ENCODE results near the gene UBE2G1. TPM values are rescaled to one million over a fixed set of nuclear protein-coding genes. Genes with fewer than 3 reads are reported as not detected.
"Not testable (repeated sequence)": the region's sequence is repeated elsewhere in the genome, so short reads cannot be mapped to it uniquely, and the experiment has no call there.

UBE2G1 gene
- total RNA-seq, 1 donor from 2014 or later = 105 TPM

DNA sequence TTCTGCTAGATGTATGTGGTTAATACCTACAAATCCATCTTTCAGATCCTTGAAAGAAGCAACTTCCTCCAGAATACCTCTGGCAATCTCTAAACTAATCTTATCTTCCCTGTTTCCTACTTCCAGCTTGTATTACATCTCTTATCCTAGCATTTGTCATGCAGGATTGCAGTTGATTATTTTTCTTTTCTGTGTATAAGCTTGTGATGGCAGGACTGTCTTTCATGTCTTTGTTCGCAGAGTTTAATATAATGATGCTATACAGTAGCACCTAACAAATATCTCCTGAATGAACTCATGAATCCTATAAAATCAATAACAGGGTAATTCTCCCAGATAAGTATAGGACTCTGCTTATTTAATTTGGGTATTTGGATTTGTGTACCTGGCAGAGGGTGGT is 12.2 kb upstream of the UBE2G1 start:
- DNase-seq (no peak), ATAC-seq (no peak)
- intact Hi-C loops (cut with micrococcal nuclease) = no loop called here

DNA sequence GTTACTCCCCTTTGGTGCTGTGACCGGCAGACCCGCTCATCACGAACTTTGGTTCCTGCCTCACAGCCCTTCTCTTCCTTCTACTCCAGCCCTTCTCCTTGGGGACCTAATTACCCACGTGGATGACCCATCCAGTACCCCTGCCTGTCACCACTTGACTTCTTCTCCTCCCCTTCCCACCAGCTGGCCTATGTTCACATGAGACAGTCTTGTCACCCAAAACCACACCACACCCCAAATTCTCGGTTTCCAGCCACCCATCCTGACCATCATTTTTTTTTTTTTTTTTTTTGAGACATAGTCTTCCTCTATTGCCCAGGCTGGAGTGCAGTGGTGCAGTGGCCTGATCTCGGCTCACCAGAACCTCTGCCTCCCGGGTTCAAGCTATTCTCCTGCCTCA is 10.8 kb upstream of the UBE2G1 start:
- intact Hi-C loops (cut with micrococcal nuclease); ATAC-seq: not testable (repeated sequence)

DNA sequence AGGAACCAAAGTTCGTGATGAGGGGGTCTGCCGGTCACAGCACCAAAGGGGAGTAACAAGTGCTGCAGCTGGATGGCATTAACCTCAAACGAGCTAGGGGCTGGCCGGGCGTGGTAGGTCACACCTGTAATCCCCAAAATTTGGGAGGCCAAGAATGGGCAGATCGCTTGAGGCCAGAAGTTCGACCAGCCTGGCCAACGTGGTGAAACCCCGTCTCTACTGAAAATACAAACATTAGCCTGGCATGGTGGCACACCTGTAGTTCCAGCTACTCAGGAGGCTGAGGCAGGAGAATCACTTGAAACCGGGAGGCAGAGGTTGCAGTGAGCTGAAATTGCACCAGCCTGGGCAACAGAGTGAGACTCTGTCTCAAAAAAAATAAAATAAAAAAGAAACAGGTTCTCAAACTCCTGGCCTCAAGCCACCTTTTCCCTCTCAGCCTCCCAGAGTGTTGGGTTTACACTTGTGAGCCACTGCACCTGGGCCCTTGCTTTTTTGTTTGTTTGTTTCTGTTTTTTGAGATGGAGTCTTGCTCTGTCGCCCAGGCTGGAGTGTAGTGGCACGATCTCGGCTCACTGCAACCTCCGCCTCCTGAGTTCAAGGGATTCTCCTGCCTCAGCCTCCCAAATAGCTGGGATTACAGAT is 9.4 kb upstream of the UBE2G1 start:
- intact Hi-C loops (cut with micrococcal nuclease); DNase-seq; ATAC-seq: not testable (repeated sequence)

More for the DNA sequence above, 10.8 kb upstream of the UBE2G1 start:
- DNase-seq = not testable (repeated sequence)

DNA sequence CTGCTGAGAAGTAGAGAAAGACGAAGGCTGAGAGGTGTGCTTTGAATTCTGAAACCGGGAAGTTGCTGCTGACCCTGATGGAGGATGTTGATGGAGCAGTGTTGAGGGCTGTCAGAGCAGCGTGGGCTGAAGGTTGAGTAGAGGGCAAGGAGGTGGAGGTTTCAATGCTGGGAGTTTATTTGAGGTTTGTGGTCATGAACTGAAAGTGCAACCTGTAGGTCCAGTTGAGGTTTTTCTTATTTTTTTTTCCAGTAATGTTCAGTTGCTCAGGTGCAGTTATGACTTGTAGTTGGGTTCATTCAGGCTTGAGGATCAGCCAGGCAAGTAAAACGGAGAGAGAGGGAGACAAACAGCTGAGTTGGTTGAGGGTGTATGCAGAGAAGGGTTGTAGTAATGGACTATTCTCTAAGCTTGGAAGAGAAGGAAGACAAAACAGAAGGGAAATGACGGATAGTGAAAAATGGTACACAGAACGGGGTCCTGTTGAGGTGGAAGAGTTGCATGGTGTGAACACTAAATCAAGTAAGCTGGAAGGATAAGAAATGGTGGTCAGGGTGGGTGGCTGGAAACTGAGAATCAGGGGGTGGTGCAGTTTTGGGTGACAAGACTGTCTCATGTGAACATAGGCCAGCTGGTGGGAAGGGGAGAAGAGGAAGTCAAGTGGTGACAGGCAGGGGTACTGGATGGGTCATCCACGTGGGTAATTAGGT is 8.7 kb upstream of the UBE2G1 start:
- no peak for DNase-seq
- intact Hi-C loops (cut with micrococcal nuclease) = no loop called here
- ATAC-seq = no peak

DNA sequence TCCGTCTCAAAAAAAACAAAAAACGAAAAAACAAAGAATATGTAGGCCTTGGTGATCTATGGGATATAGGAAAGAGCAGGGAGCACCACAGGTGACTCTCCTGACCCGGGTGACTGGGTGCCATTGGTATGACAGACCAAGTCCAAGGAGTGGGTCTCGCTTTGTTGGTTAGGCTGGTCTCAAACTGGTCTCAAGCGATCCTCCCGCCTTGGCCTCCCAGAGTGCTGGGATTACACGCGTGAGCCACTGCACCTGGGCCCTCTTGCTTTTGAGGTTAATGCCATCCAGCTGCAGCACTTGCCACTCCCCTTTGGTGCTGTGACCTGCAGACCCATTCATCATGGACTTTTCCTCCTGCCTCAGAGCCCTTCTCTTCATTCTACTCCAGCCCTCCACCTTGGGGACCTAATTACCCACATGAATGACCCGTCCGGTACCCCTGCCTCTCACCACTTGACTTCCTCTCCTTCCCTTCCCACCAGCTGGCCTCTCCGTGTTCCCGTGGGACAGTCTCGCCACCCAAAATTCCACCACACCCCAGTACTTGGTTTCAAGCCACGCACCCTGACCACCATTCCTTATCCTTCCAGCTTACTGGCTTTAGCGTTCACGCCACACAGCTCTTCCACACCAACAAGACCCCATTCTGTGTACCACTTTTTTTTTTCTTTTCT is 3.2 kb upstream of the UBE2G1 start:
- DNase-seq (no peak), ATAC-seq (no peak)
- intact Hi-C loops (cut with micrococcal nuclease) = no loop called here

DNA sequence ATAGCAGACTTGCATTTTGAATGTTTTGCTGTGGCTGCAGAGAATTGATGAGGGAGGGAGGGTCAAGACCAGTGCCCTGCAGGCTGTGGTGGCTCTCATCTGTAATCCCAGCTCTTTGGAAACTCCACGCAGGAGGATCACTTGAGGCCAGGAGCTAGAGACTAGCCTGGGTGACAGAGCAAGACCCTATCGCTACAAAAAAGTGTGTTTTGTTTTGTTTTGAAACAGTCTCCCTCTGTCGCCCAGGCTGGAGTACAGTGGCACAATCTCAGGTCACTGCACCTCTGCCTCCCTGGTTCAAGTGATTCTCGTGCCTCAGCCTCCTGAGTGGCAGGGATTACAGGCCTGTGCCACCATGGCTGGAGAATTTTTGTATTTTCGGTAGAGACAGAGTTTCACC is 1.9 kb upstream of the UBE2G1 start:
- ATAC-seq = no peak
- intact Hi-C loops (cut with micrococcal nuclease) = no loop called here
- DNase-seq = no peak

DNA sequence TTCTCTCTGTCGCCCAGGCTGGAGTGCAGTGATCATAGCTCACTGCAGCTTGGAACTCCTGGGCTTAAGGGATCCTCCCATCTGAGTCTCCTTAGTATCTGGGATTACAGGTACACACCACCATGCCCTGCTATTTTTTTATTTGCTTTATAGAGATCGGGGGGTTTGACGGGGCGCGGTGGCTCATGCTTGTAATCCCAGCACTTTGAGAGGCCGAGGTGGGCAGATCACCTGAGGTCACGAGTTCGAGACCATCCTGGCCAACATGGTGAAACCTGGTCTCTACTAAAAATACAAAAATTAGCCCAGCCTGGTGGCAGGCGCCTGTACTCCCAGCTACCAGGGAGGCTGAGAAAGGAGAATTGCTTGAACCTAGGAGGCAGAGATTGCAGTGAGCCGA is 702 bp upstream of the UBE2G1 start:
- intact Hi-C loops (cut with micrococcal nuclease); DNase-seq; ATAC-seq: not testable (repeated sequence)

DNA sequence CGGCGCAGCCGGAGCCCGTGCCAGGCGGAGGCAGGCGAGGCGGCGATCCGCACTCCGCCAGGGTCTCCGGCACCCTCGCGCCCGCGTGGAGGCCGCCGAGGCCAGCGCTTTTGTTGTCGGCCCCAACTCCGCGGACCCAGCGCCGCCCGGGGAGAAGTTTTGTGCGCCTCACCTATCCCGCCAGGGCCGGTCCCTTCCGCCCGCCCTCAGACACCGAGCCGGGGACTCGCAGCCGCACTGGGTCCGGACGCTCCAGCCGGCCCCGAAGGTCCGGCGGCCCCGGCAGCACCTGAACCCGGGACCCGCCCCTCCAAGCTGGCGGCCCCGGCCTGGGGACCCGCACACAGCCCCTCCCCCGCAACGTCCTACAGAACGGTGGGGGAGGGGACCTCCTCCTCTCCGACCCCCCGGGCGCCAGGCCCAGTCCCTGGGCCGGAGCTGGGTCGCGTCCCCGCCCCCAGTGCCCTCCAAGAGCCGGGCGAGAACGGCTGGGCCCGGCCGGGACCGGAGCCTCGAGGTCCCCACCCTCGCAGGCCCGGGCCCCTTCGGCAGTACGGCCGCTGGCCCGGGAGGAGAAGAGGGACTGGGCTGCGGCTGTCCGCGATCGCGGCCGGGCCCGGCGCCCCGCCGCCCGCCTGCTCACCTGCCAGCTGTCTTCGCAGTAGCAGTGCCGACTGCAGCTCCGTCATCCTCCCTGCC is 698 bp downstream of the UBE2G1 start:
- DNase-seq (peak; percentile 58), ATAC-seq (peak; percentile 35)
- intact Hi-C loops (cut with micrococcal nuclease) = no loop called here

DNA sequence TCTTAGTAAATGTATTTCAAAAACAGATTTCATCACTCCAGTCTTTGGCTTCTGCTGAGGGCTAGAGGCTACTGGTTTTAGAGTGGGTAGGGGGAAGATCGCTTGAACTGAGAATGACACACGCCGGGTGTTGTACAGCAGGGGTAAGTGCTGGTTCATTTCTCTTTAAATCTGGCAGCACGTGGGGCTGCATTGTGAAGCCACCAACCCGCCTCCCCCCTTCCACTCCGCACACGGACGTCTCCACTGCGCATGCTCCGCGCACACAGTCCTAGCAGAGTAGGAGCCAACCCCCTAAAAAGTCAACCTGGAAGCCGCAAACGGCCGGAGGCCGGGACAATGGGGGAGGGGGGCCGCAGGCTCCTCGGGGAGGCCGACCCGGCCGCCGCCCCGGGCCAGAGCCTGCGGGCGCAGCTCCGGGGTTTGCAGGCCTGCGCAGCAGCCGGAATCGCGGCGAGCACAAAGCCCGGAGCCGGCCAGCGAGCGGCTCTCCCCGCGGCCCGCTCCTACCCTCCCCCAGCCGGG is 1.3 kb downstream of the UBE2G1 start:
- peak; percentile 95 for DNase-seq
- intact Hi-C loops (cut with micrococcal nuclease) = no loop called here

DNA sequence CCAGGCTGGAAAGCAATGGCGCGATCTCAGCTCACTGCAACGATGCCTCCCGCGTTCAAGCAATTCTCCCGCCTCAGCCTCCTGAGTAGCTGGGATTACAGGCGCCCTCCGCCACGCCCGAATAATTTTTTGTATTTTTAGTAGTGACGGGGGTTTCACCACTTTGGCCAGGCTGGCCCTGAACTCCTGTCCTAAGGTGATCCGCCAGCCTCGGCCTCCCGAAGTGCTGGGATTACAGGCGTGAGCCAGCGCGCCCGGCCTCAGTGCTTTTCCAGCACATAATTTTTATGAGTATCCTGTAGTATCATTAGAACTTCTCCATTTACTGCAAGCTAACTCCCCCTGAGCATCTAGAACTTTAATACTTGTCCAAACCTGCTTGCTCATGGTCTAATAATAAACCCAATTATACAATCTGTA is 1.8 kb downstream of the UBE2G1 start:
- no peak for ATAC-seq
- no peak for DNase-seq
- intact Hi-C loops (cut with micrococcal nuclease) = no loop called here

More for the DNA sequence above, 1.3 kb downstream of the UBE2G1 start:
- ATAC-seq = peak; percentile 75

DNA sequence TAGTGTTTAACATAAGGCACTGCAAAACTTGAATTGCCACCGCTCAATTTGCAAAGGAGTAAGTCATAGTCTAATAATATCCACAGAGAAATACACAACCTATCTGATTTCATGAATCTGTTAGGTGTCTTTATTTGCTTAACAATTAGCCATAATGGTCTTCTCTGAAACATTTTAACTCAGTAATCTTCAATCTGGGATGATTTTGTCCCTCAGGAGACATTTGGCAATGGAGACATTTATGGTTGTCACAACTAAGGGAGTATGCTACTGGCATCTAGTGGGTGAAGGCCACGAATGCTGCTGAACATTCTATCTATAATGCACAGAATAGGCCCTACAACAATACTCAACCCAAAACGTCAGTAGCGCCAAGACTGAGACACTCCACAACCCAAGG is 4.3 kb downstream of the UBE2G1 start:
- intact Hi-C loops (cut with micrococcal nuclease) = no loop called here
- no peak for DNase-seq
- ATAC-seq = no peak

DNA sequence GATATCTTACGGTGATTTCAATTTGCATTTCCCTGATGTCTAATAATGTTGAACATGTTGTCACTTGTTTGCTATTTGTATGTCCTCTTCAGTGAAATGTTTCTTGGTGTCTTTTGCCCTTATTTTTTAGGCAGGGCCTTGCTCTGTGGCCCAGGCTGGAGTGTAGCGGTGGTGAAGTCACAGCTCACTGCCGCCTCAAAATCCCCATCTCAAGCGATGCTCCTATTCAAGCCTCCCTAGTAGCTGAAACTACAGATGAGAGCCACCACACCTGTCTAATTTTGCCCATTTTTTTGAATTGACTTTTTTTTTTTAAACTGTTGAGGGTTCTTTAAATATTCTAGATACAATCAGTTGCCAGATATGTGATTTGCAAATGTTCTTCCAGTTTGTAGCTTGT is 8.3 kb downstream of the UBE2G1 start:
- DNase-seq (no peak), ATAC-seq (no peak)
- intact Hi-C loops (cut with micrococcal nuclease) = no loop called here

DNA sequence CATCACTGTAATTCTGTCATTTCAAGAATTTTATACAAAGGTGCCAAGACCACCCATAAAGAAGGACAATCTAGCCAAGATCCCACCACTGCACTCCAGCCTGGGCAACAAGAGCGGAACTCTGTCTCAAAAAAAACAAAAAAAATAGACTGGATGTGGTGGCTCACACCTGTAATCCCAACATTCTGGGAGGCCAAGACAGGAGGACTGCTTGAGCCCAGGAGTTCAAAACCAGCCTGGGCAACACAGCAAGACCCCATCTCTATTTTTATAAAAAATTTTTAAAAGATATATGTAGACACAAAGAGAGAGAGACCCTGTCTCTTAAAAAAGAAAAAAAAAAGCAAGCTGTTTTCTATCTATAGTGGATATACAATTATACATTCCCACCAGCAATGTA is 8.8 kb downstream of the UBE2G1 start:
- intact Hi-C loops (cut with micrococcal nuclease) = no loop called here
- DNase-seq = no peak
- ATAC-seq = no peak

DNA sequence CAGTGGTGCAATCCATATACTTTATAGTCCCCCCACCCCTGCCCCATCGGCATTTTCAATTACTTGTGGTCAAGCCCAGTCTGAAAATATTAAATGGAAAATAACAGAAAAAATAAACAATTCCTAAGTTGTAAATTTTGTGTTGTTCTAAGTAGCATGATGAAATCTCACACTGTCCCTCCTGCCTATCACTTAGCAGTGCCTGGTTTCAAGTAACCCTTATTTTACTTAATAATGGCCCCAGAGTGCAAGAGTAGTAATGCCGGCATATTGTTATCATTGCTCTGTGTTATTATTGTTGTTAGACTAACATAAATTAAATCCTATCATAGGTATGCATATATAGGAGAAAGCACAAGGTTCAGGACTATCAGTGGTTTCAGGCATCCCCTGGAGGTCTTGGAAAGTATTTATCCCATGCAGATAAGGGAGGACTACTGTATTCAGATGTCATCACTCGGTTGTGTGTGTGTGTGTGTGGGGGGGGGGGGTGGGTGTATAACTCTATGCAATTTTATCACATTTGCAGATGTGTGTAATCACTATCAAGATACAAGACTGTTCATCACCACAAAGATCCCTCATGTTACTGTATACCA is 9.3 kb downstream of the UBE2G1 start:
- no peak for ATAC-seq
- no peak for DNase-seq
- intact Hi-C loops (cut with micrococcal nuclease) = no loop called here

DNA sequence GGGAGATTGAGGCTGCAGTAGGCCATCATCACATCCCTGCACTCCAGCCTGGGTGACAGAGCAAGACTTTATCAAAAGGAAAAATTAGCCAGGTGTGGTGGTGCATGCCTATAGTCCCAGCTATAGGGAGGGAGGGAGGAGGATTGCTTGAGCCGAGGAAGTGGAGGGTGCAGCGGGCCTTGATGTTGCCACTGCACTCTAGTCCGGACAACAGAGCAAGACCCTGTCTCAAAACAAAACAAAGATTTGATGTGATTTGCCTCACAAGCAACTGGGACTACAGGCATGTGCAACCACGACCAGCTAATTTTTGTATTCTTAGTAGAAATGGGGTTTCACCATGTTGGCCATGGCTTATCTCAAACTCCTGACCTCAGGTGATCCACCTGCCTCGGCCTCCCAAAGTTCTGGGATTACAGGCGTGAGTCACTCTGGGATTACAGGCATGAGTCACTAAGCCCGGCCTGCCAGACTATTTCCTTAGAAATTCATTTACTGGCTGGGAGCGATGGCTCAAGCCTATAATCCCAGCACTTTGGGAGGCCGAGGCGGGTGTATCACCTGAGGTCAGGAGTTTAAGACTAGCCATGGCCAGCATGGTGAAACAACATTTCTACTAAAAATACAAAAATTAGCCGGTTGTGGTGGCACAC is 11.5 kb downstream of the UBE2G1 start:
- DNase-seq = no peak
- no peak for ATAC-seq
- intact Hi-C loops (cut with micrococcal nuclease) = no loop called here

DNA sequence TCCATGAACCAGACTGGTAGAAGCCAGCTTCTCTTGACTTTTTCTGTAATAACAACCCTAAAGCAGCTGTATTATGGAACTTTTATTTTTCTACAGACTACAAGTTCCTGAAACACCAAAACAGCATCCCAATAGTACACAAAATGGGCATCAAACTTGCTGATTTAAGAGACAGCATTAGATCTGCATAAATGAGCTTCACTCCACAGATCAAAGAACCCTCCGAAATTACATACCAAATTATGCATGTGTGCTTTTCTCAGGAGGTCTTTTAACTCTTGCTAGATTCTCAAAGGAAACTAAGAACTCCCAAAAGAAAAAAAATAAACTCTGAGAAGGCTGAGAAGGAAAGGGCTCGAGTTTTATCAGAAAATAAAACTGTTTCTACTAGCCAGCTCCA is 12.3 kb downstream of the UBE2G1 start:
- DNase-seq (no peak), ATAC-seq (no peak)
- intact Hi-C loops (cut with micrococcal nuclease) = no loop called here

DNA sequence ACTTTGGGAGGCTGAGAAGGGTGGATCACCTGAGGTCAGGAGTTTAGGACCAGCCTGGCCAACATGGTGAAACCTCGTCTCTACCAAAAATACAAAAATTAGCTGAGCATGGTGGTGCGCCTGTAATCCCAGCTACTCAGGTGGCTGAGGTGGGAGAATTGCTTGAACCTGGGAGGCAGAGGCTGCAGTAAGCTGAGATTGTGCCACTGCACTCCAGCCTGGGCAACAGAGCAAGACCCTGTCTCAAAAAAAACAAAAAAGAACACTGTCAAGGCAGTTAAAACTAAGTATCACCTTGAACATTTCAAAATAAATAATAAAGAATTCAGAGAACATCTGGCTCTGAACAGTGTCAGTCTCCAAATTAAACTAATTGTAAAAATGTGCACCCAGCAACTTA is 16.3 kb downstream of the UBE2G1 start:
- DNase-seq; ATAC-seq; intact Hi-C loops (cut with micrococcal nuclease): not testable (repeated sequence)

DNA sequence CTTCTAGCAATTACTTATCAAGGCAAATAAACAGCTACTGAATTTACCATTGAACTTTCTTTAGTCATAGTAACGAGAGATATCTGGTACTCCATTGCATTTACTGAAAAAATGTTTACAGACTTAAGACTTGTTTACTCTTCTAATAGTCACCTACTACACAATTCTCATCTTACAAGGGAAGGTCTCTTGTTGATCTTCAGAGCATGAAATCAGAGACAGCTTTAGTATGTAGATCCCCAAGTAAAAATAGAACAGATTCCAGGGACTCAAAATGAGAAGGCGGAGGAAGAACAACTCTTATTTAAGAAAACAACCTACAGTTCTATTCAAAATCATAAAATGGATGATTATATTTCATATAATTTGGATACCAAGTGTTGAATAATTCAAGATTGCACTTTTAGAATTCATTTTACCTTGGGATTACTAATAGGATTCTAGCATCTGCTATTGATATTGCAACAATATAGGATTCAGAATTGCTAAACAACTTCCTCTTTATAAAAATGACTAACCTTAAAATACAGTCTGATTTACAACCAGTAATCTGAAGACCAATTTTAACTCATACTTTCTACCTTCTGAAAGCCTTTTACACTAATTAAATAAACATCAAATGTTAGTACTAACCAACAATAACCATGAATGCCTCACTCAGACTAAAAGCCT is 20.8 kb downstream of the UBE2G1 start:
- DNase-seq (no peak), ATAC-seq (no peak)
- intact Hi-C loops (cut with micrococcal nuclease) = no loop called here
